Adrenal gland (tissue), 5 donors: ENCODE results near the gene CWF19L2.

ENCODE experiments used
- POLR2A ChIP-seq, 2 donors: fragments of 450-650 bp; IDR thresholded peaks; one replicate each; pipeline ENCODE4 v1.6.1; 2017; ENCODE audit warnings: antibody characterized with exemption in 2 of 2, mild to moderate bottlenecking in 2 of 2, moderate library complexity in 1 of 2
- TF ChIP-seq, protein P1 (sequence below), 6 experiments: fragments of 450-650 bp in 4 of 6; fragments of 200-600 bp in 2 of 6; sonication (generic) in 1 of 6; IDR thresholded peaks; 1 replicate in 5 of 6; 2 replicates in 1 of 6; pipeline versions ENCODE4 v1.5.1 to v1.8.0; 2016 to 2021; ENCODE audit warnings: antibody characterized with exemption in 6 of 6, mild to moderate bottlenecking in 2 of 6, moderate library complexity in 1 of 6
- donor health status: DM: no; HTN: no; CAD: no.

DNA sequence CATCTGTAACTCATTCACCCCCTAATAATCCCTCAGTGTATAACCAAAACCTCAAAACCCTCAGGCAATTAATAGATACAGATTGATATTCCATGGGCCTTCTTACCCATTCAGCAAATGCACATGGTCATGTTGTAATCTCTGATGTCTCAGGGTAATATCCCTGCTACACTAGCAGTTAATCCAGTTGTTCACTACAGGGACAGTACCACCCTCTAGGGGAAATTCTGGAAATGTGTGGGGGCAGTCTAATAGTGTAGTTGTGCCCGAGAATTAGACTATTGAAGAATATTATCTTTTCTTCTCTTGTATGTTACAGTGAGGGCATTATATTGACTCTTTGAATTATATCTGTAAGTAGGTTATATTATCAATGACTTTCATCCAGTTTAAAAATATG is 175.4 kb downstream of the CWF19L2 start:
- TF ChIP-seq, protein P1, sequence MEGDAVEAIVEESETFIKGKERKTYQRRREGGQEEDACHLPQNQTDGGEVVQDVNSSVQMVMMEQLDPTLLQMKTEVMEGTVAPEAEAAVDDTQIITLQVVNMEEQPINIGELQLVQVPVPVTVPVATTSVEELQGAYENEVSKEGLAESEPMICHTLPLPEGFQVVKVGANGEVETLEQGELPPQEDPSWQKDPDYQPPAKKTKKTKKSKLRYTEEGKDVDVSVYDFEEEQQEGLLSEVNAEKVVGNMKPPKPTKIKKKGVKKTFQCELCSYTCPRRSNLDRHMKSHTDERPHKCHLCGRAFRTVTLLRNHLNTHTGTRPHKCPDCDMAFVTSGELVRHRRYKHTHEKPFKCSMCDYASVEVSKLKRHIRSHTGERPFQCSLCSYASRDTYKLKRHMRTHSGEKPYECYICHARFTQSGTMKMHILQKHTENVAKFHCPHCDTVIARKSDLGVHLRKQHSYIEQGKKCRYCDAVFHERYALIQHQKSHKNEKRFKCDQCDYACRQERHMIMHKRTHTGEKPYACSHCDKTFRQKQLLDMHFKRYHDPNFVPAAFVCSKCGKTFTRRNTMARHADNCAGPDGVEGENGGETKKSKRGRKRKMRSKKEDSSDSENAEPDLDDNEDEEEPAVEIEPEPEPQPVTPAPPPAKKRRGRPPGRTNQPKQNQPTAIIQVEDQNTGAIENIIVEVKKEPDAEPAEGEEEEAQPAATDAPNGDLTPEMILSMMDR (IDR thresholded peaks at IDR 0.05), result no peak
- no peak for TF ChIP-seq POLR2A (IDR thresholded peaks at IDR 0.05)
